ENCODE measurements around the gene MUC22.
"Not testable (repeated sequence)": the region's sequence is repeated elsewhere in the genome, so short reads cannot be mapped to it uniquely, and the experiment has no call there.

GRCh38 chr6:31067028-31067427 lies 56.8 kb downstream of the MUC22 start:
- not testable (repeated sequence) for TF ChIP-seq POLR2A, POLR2AphosphoS5 (IDR thresholded peaks at IDR 0.05; ENCODE audit: low read depth, low read length)

Data from GM12891 (cell line).